Iris pigment epithelial cell (primary cell): ENCODE results near the gene SHB.

Experiments used
- DNase-seq: peaks from one replicate; pipeline ENCODE4 v3.0.0-alpha.2; 2011; ENCODE audit warnings: low read depth

The SHB gene

DNA sequence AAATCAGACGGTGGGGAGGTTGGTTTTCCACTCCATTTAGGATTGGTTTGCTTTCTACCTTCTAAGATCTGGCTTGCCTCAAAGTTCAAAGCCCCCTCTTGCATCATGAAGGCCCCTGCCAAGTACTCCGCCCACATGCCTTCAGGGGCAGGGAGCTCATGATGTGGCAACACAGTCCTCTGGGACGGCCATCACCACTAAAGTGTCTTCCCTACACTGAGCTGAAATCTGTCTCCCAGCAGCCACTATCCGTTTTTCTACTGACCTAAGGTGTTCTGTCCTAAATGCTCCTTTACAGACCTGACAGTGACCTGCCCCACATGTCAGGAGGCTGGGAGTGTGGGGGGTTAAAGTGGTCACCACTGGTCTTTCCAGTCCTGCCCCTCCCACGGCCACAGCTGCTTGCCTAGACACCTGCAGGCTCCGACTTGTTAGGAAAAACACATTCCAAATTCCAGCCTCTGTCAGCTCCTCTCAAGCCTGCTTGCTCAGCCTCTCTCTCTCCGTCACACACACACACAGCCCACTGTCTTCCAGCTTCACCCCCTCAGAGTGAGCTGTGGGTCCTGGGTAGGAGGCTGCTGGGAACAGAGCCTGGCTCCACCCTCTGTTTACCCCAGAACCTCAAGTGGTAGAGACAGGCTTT is 44.9 kb downstream of the SHB start:
- peak; percentile 86 for DNase-seq

GRCh38 chr9:38023661-38024035 is 45.4 kb downstream of the SHB start:
- no peak for DNase-seq

- DNase-seq = no peak
Measured at GRCh38 chr9:38022995-38023394, 46.0 kb downstream of the SHB start.

- no peak for DNase-seq
Measured at GRCh38 chr9:38022203-38022895, 46.7 kb downstream of the SHB start.

DNA sequence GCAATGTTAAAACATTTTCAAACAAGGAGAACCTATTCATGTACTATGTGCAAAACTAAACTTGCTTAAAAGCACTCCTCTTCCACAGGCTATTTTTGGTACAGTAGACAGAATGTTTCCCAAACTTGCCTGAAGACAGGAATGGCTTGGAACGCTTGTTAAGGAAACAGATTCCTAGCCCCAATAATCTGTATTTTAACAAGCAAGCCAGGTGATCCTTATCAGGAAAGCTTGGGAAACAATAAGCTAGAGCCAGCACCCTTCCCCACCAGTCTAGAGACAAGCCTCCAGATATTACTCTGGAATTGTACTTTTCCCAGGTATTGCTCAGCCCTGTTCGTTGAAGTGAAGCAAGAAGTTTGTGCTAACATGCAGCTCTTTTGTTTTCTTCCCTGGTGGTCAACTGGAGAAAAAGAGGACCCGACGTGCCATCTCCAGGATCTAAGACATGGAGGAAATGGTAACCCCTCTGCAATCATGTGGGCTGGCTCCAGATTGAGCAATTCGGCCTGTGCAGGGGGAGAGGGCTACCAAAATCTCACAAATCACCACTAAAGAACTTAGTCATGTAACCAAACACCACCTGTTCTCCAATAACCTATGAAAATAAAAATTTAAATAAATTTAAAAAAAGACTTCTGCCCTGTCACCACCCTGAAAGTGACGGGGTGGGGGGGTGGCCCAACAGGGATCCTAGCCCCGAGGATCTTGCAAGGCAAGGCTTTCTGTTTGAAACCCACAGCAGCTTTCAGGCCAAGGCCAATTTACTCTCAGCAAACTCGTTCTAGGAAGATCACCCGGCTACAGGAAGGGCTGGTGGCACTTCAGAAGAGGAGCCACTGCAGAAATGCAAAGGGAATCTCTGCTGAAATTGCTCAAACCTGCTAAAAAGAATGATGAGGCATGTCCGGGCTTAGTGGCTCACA is 48.6 kb downstream of the SHB start:
- no peak for DNase-seq

- DNase-seq = no peak
Measured at GRCh38 chr9:38019731-38020130, 49.3 kb downstream of the SHB start.

DNA sequence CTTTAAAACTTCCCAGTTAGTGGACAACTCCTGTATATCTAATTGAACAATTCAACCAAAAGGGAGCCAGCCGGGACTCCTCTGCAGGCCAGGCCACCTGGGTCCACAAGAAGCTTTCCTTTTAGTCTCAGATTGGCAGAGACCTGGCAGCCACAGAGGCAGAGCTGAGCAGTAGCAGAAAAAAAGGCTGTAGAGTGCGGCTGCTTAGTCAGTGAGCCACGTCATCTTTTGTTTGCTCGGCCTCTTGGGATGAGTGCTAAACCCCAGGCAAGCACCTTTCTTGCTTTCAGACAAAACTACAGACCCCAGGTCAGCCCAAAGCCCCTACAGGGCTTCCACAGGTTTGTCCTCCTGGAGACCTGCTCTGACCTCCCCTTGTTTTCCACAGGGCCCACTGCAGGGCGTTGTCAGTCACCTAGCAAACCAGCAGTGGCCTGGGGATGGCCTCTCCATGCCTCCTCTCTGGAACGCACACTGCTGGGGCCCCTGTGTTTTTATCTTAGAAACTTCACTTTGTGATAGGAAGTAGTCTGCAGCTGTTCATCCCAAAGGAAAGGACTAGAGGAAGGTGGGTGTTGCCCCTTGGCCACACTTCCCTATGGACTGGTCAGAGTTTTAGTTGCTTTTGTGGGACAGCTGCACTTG is 49.9 kb downstream of the SHB start:
- DNase-seq = peak; percentile 89

- no peak for DNase-seq
Measured at GRCh38 chr9:38018241-38018957, 50.6 kb downstream of the SHB start.

GRCh38 chr9:38017885-38018186 is 51.2 kb downstream of the SHB start:
- no peak for DNase-seq

GRCh38 chr9:38017149-38017884 is 51.7 kb downstream of the SHB start:
- peak; percentile 78 for DNase-seq

- DNase-seq = peak; percentile 83
Measured at GRCh38 chr9:38016375-38017135, 52.5 kb downstream of the SHB start.

- no peak for DNase-seq
Measured at GRCh38 chr9:38015906-38016305, 53.1 kb downstream of the SHB start.

GRCh38 chr9:38015266-38015665 is 53.8 kb downstream of the SHB start:
- DNase-seq = no peak

- DNase-seq = no peak
Measured at GRCh38 chr9:38012767-38013450, 56.1 kb downstream of the SHB start.

DNA sequence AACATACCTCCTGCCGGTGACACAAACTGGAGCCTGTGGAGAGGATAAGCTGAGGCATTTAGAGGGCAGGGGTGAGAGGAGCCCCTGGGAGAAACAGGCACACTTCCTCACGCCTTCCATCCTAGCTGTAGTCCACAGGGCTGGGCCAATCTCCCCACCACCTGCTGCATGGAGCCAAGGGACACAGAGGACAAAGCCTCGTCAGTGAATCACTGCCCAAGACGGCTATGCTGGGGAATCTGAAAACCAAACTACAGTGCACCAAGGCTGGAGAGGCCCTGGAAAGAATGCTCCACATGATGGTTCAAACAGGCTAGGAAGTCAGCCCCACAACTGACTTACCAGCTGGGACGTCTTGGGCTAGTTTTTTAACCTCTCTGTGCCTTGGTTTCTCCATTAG is 57.0 kb downstream of the SHB start:
- DNase-seq = no peak

DNA sequence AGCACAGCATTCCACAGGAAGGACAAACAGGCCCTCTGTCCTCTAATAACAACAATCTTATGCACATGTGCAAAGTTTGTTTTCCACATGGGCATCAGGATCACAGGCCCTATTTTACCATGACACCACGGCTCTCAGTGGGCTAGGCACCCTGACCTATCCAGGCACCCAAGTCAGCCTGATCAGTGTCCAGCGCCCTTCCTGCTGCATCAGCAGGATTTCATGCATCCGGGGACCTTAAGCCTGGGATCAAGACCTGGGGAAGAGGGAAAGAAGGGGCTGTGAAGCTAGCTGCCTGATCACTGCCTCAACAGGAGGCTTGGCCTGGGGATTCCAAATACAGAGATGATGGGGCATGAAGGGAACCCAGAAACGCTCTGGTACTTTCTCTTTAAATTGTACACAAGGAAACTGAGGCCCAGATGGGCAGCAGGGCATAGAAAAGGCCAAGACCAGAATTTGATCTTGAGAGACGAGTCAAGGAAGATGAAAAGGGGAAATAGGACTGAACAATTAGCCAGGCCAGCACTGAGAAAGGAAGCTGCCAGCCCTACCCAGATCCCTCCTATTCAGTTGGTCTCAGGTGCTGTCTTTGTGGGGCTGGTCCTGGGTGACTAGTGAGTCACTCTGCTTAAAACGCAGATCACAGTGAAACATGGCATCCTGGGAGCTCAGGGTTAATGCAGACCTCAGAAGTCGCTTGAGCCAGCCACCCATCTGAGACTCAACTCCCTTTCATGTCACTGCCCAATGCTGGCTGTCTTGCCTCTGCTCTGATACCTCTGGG is 57.9 kb downstream of the SHB start:
- no peak for DNase-seq

DNA sequence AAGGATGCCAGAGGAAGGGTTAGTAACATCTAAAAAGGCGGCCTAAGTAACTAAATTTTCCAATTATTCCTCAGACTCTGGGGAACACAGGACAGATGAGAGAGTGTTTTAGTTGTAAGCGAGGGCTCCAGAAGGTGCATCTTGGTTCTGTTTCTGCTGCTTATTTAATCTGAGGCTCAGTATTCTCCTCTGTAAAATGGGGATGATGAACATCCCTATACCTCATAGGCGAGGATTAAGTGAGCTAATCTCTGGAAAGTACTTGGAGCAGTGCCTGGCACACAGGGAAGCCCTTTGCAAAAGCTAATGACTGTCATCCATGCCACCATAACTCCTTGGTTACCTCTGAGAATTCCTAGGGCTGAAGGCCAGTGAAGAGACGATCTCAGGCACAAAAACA is 59.0 kb downstream of the SHB start:
- DNase-seq = no peak

GRCh38 chr9:38009035-38009501 is 60.0 kb downstream of the SHB start:
- no peak for DNase-seq
